Neuron (in vitro differentiated cells): Measurements from ENCODE around the gene ADI1.
"Not testable (repeated sequence)": the region's sequence is repeated elsewhere in the genome, so short reads cannot be mapped to it uniquely, and the experiment has no call there.

Experiments used
- H2AFZ ChIP-seq: one replicate; pipeline ENCODE4 v1.6.1; 2013; ENCODE audit warnings: low read depth, mild to moderate bottlenecking, inconsistent platforms, low read length, moderate library complexity
- H3K27me3 ChIP-seq: one replicate; pipeline ENCODE4 v1.6.1; 2013; ENCODE audit warnings: low read length; ENCODE audit not compliant: insufficient read depth
- H3K36me3 ChIP-seq: one replicate; pipeline ENCODE4 v1.6.1; 2013; ENCODE audit warnings: low read length; ENCODE audit not compliant: insufficient read depth
- H3K4me1 ChIP-seq: one replicate; pipeline ENCODE4 v1.6.1; 2013; ENCODE audit warnings: low read length; ENCODE audit not compliant: insufficient read depth
- H3K4me3 ChIP-seq: 2 replicates; pipeline ENCODE4 v1.5.1; 2013; ENCODE audit warnings: mild to moderate bottlenecking, low read length, moderate library complexity
- H3K9me3 ChIP-seq: one replicate; pipeline ENCODE4 v1.6.1; 2013; ENCODE audit warnings: low read length

ADI1 gene

DNA sequence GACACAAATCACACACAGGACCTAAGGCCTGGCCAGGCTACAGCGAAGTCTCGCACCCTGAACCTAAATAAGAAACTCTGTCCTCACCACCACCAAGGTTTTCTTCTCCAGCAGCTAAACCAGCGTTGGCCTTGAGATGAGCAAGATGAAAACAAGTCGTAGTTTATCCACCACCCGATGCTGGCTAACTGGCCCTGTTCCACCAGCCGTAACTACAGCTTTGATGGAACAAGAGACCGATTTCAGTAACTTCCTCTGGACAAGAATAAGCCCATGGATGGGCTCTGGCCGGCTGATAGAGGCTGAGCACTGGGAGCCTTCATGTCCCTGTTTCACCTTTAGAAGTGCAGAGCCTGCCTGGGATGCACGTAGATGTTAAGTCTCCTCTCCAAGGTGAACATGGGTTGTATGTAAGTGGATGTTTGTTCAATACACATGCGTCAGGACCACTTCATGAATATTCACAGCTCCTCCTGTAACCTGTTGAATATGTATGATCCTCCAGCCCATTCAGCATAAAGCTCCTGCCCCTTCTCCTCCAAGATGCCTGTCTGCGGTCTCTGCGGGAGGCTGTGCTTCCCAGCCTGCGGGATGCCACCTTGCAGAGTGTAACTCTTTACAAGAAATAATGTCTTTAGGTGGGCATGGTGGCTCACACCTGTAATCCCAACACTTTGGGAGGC is 24.2 kb downstream of the ADI1 start:
- peaks cover 14% of the 10 kb centered on the region for H3K4me1 ChIP-seq
- H3K4me3 ChIP-seq: no peak overlapping the region
- no peaks in the 10 kb centered on the region for H3K9me3 ChIP-seq
- H3K27me3 ChIP-seq: no peaks in the 10 kb centered on the region
- peaks cover 21% of the 10 kb centered on the region for H3K36me3 ChIP-seq
- no peak overlapping the region for H2AFZ ChIP-seq

DNA sequence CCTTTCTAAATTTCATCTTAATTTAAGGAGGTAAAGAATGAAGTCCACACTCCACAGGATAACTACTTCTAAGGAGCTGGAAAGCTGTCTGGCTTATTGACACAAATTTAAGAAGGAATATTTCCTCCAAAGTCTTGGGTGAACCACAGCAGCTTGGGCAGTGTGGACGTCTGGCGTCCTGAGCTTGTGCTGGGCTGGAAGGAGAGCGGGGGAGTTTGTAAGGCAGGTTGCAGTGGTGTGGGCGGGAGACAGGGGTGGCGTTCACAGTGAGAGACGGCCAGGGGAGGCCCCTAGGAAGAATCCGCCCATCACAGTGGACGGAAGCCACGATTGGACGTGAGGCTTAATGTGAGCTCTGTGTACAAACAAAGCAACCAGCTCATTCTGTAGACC is 25.7 kb downstream of the ADI1 start:
- no peak overlapping the region for H2AFZ ChIP-seq
- H3K4me1 ChIP-seq: peaks cover 14% of the 10 kb centered on the region
- H3K27me3 ChIP-seq: no peaks in the 10 kb centered on the region
- no peak overlapping the region for H3K4me3 ChIP-seq
- no peaks in the 10 kb centered on the region for H3K9me3 ChIP-seq
- H3K36me3 ChIP-seq: peaks cover 13% of the 10 kb centered on the region

DNA sequence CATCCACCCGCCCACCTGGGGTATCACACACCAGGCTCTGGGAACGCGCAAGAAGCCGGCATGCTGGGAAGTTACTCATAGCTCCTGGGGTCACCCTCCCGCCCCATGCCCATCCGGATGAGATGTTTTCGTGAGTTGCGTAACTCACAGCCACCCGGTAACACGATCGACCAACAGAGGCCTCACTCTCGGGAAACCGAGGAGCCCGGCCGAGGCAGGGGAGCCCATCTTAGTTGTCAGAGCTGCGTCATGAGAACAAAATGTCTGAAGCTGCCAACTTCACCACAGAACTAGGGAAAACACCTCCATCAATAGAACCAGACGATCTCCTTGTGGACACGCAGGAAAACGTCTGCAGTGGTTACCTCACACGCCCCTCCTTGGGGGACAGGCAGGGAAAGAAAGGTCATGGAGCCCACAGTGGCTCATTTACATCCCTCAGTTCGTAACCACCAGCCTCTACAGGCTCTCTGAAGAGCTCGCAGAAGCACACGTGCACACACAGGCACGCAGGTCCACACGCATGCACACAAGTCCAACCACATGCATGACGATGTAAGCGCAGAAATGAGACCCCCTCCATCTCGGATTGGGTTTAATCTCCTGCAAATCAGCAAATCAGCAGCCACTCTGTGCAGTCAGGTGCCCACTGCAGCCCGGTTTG is 26.2 kb downstream of the ADI1 start:
- no peak overlapping the region for H2AFZ ChIP-seq
- H3K36me3 ChIP-seq: peaks cover 9% of the 10 kb centered on the region
- H3K4me1 ChIP-seq: peaks cover 14% of the 10 kb centered on the region
- H3K27me3 ChIP-seq: no peaks in the 10 kb centered on the region
- H3K9me3 ChIP-seq: no peaks in the 10 kb centered on the region
- no peak overlapping the region for H3K4me3 ChIP-seq

DNA sequence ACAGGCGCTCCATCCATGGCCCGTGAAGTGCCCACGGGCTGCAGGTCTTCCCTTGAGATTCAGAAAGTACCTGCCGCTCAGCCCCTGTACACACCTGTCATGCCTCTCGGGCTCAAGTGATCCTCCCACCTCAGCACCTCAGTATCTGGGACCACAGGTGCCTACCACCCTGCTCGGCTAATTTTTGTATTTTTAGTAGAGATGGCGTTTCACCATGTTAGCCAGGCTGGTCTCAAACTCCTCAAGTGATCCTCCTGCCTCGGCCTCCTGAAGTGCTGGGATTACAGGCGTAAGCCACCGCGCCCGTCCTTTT is 26.9 kb downstream of the ADI1 start:
- H3K27me3 ChIP-seq, H3K9me3 ChIP-seq, H3K36me3 ChIP-seq, H2AFZ ChIP-seq, H3K4me3 ChIP-seq: not testable (repeated sequence)
- peaks cover 14% of the 10 kb centered on the region for H3K4me1 ChIP-seq

DNA sequence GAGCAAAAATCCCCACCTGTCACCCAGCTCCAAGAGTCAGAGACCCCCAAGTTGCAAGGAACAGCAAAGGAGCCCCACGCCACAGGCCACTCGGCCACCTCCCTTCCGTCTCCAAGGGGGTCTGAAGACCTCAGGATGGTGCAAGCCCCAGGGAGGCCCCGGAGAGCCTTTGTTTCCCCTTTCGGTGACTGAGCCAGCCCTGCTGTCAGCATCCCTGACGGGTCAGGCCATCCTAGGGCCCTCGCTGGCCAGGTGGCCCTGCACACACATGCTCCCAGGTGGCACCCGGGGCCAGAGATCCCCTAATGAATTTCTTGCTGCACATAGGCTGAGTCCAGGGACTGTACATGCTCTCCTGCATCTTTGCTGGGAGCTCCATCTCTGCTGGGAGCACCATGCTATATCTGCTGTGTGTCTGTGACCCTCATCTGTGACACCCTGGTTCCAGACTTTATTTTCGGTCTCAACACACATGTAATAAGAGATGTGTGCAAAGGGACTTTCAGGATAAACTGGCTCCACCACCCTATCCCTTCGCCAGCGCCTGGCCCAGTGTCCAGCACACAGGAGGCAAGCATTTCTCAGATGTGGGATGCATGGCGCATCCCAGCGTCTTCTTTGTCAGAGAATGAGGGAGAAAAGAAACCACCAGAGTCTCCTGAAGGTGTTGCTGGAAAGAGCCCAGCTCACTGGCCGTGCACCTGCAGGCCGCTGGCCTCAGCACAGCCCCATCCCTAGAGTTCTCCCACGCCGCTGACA is 27.4 kb downstream of the ADI1 start:
- peaks cover under 1% of the 10 kb centered on the region for H3K9me3 ChIP-seq
- no peaks in the 10 kb centered on the region for H3K27me3 ChIP-seq
- no peak overlapping the region for H3K4me3 ChIP-seq
- no peak overlapping the region for H2AFZ ChIP-seq
- peaks cover 14% of the 10 kb centered on the region for H3K4me1 ChIP-seq
- H3K36me3 ChIP-seq: peaks cover 2% of the 10 kb centered on the region

DNA sequence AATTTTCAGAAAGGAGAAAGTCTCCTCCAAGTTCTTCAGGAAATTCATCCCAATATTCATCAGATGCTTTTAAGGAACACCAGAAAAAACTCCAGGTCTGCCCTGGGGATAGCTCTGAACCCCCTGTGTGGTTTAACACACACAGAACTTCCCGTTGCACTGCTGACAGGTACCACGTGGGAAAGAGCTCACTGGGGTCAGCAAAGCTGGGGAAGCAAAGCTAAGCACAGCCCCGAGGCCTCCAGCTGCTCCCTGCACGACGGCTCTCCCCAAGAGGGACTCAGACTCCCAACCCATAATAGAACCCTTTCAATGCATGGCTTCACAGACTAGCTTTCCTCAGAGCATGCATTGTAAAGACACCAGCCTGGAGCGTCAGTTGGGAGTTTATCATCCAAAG is 28.0 kb downstream of the ADI1 start:
- Histone ChIP-seq H3K4me3 (no peak overlapping the region), H3K9me3 (peaks cover 4% of the 10 kb centered on the region), H3K27me3 (no peaks in the 10 kb centered on the region), H3K4me1 (peaks cover 14% of the 10 kb centered on the region), H3K36me3 (no peaks in the 10 kb centered on the region), H2AFZ (no peak overlapping the region)

DNA sequence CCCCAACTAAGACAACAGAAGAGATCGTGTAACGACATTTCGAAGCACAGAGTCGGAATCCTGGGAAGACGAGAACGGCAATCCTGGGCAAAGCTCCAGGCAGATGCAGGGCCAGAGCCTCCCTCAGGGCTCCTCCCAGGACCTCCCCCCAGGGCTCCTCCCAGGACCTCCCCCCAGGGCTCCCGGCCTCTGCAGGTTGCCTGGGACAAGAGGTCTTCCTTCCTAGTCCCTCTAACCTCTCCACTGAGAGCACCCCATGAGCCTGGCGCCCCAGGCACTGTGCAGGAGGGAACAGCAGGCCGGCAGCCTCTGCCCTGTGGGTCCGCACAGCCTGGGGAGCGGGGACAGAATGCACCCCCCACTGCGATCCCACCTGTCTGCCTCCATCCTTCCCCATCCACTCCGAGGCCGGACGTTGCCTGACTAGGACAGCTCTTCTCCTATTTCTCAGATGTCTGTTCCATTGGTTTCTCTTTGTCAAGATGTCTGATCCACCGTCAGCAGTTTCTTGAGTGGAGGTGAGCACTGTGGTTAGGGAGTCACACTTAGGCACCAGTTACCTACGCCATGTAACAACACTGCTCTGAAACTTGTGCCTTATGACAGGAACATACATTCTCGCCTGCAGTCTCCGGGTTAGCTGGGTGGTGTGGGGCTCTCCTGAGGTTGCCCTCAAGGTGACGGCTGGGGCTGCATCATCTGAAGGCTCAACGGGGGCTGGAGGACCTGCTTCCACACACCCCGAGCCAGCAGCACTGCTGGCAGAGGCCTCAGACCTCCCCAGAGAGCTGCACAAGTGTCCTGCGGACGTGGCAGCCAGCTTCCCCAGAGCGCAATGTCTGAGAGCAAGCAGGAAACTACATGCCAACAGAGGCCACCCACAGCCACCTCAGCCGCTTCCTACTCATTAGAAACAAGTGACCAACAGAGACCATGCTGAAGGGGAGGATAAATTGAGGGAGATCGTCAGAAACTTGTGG is 28.9 kb downstream of the ADI1 start:
- Histone ChIP-seq H3K4me3 (no peak overlapping the region), H3K36me3 (peaks cover 5% of the 10 kb centered on the region), H3K9me3 (peaks cover 10% of the 10 kb centered on the region), H2AFZ (no peak overlapping the region), H3K4me1 (peaks cover 14% of the 10 kb centered on the region), H3K27me3 (no peaks in the 10 kb centered on the region)

DNA sequence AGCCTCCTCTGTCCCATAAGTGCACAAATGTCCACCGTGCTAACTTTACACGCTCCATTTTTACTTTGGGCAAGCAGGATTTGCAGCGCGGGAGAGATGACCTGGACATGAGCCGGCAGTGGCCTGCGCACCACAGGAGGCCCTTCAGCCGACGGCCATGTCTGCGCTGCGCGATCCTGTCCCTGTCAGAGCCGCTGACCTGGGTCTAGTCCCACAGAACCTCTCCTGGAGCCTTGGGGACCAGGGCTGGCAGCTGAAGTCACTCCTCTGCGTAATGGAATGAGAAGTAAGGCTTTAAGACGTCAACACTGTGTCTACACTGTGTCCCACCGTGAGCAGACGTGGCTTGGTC is 29.6 kb downstream of the ADI1 start:
- H2AFZ ChIP-seq: no peak overlapping the region
- H3K27me3 ChIP-seq: no peaks in the 10 kb centered on the region

DNA sequence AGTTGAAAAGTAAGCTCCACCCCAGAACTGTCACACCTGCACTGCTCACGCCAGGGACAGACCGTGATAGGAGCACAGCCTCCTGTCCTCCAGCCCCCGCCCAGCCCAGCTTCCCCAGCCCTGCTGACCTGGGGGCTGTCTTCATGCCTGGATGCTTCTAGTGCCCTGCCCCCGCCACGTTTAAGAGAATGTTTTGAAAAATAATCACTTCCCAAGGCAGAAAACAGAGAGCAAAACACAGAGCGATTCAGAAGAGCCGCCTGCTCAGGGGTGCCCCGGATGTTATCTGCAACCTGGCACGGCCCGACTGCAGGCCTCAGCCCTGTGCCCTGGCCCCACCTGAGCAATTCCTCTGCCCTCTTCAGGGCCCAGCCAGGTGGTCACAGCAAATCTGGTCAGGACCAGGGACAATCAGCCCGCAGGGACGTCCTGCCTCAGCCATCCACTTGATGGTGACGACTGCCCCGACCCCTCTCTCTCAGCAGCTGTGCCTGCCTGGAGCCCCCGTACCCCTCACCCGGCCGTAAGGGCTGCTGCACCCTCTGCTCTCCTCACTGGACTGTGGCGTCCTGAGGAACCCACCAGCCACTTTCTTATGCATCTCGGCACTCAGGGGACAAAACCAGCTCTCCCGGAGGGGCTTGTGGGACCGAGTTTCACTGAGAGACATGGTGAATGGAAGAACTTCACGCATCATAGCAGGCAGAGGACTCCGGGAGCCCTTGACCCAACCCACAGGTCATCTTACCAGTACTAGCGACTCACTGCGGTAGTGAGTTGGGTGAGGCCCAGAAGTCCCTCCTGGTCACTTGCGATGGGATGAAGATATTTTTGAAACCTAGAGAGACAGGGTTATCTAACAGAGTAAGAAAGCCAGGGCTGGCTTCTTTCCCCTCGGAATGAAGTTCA is 30.2 kb downstream of the ADI1 start:
- Histone ChIP-seq H2AFZ (no peak overlapping the region), H3K9me3 (peaks cover 12% of the 10 kb centered on the region), H3K36me3 (peaks cover 9% of the 10 kb centered on the region), H3K4me3 (no peak overlapping the region), H3K27me3 (no peaks in the 10 kb centered on the region), H3K4me1 (peaks cover 11% of the 10 kb centered on the region)

More for the DNA sequence above, 29.6 kb downstream of the ADI1 start:
- H3K4me3 ChIP-seq: no peak overlapping the region
- H3K4me1 ChIP-seq: peaks cover 14% of the 10 kb centered on the region
- H3K9me3 ChIP-seq: peaks cover 10% of the 10 kb centered on the region
- H3K36me3 ChIP-seq: peaks cover 5% of the 10 kb centered on the region

DNA sequence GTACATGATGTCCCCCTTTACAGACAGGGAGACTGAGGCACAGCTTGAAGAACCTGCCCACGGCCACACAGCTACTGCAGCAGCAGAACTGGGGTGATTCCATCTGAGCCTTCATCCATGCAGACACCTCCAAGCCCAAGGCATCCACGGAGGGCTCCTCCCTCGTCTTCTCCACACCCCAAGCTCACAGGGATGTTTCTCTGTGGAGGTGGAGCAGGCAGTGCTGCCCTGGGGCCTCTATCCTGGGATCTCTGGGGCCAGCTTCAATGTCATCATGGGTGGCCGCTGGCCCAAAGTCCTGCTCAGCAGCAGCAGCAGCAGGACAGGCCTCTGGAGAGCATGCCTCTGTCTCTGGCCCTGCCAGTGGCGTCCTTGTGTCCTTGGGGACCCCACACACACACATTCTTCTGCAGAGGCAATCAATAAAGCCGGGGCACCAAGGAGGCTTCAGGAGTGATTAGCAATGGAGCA is 31.2 kb downstream of the ADI1 start:
- Histone ChIP-seq H3K27me3 (no peaks in the 10 kb centered on the region), H3K9me3 (peaks cover 12% of the 10 kb centered on the region), H2AFZ (no peak overlapping the region), H3K4me1 (peaks cover 2% of the 10 kb centered on the region), H3K36me3 (peaks cover 9% of the 10 kb centered on the region), H3K4me3 (no peak overlapping the region)

DNA sequence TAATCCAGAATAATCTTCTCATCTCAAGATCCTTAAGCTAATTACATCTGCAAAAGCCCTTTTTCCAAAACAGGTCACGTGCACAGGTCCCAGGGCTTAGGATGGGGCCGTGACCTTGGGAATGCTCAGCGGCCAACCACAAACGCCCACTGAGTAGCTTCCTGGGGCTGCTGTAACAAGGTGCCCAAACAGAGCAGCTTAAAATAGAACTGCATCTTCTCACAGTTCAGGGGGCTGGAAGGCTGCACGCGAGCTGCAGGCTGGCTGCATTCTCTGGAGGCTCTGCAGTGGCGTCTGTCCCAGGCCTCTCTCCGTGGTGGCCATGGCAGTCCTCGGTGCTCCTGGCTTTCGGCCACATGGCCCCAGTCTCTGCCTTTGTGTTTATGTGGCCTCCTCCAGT is 31.9 kb downstream of the ADI1 start:
- Histone ChIP-seq H3K4me3 (no peak overlapping the region), H3K9me3 (peaks cover 12% of the 10 kb centered on the region), H3K4me1 (no peaks in the 10 kb centered on the region), H3K27me3 (no peaks in the 10 kb centered on the region), H2AFZ (no peak overlapping the region), H3K36me3 (peaks cover 9% of the 10 kb centered on the region)

DNA sequence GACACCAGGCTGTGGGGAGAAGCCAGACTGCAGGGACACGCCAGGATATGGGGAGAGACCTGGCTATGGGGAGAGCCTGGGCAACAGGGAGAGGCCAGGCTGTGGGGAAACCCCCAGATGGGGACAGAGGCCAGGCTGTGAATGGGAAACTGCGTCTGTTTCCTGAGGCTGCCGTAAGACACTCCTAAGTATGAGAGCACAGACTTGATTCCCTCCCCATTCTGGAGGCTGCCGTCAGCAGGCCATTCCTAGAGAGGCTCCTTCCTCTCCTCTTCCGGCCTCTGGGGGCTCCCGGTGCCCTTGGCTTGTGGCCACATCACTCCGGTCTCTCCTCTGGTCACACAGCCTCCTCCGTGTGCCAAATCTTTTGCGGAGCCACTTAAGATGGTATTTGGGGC is 32.3 kb downstream of the ADI1 start:
- no peak overlapping the region for H3K4me3 ChIP-seq

More for the DNA sequence above, 32.3 kb downstream of the ADI1 start:
- H3K27me3 ChIP-seq: no peaks in the 10 kb centered on the region
- H3K4me1 ChIP-seq: no peaks in the 10 kb centered on the region
- H3K36me3 ChIP-seq: peaks cover 9% of the 10 kb centered on the region
- peaks cover 12% of the 10 kb centered on the region for H3K9me3 ChIP-seq
- no peak overlapping the region for H2AFZ ChIP-seq
